Measurements from ENCODE around the gene PIPOX. TPM values are rescaled to one million over a fixed set of nuclear protein-coding genes. Genes with fewer than 3 reads are reported as not detected.
A peak's percentile ranks its signal among the peaks of the same experiment; 100 is the strongest.

The PIPOX gene
- total and polyA plus RNA-seq, 9 of the 15 experiments (the other 6 are each of a cell fraction or from before 2014, with no cell fraction given) = 0.15 to 2.2 (median 0.58) TPM; not detected in 2

GRCh38 chr17:29066047-29066446 lies 23.1 kb downstream of the PIPOX start:
- 5% methylated on average over 4 of the region's 7 CpGs for WGBS (ENCODE audit: insufficient coverage, low coverage, missing lambda C conversion rate)
- no TSS peak for BruUV-seq (replicated peaks)
- no peaks in the 10 kb centered on the region for H3K79me2 ChIP-seq (ENCODE audit: control insufficient read depth, insufficient read depth, low read length)
- in situ Hi-C loops (cut with MboI) (no loop called here), intact Hi-C loops (cut with micrococcal nuclease) (loop anchor here (5.0 kb wide), 1 partner anchor 44 kb away; no protein-coding TSS in a partner anchor)
- no peak overlapping the region for H2AFZ ChIP-seq (ENCODE audit: low read depth, low read length)
- no peak for FAIRE-seq
- H3K4me1 ChIP-seq (replicated peaks in 1 of 2; ENCODE audit: control insufficient read depth in 2 of 2, insufficient read depth in 2 of 2, low read length in 2 of 2) = peaks cover 5 to 6% of the 10 kb centered on the region in 2 experiments; a peak in 2 of 5 replicates
- TF ChIP-seq CBFA2T3 (IDR thresholded peaks at IDR 0.05) (peak; percentile 13; the same call in 1 of the 2 replicates), YBX1 (IDR thresholded peaks at IDR 0.05) (no peak), MXD1 (CRISPR knock-in tag; IDR thresholded peaks at IDR 0.05; ENCODE audit: borderline replicate concordance, poor library complexity, severe bottlenecking) (no peak), SAP30 (IDR thresholded peaks at IDR 0.05; ENCODE audit: borderline replicate concordance, insufficient read depth, low read depth, low read length, poor library complexity, severe bottlenecking) (no peak), KDM1A (IDR thresholded peaks at IDR 0.05) (peak; percentile 28 to 64; a peak in 3 of 4 replicates), PRPF4 (IDR thresholded peaks at IDR 0.05; ENCODE audit: insufficient read depth, low read depth, low read length, poor library complexity, severe bottlenecking) (no peak)
- no peak overlapping the region for H3K4me2 ChIP-seq (ENCODE audit: insufficient read depth, low read length)
- H4K20me1 ChIP-seq (replicated peaks; ENCODE audit: control insufficient read depth, insufficient read depth, low read length) = no peaks in the 10 kb centered on the region
- POLR2A ChIA-PET = no interaction called here
- no peaks in the 10 kb centered on the region for H3K36me3 ChIP-seq (ENCODE audit: control insufficient read depth, insufficient read depth, low read length)
- no peak overlapping the region for H3K9ac ChIP-seq (ENCODE audit: insufficient read depth in 1 of 2, low read depth in 2 of 2, low read length in 2 of 2)
- CTCF ChIA-PET (ENCODE audit: low intra/inter-chr PET ratio) = no interaction called here
- peaks cover 3 to 9% of the 10 kb centered on the region in 2 experiments; a peak in 3 of 5 replicates for H3K27me3 ChIP-seq (ENCODE audit: control insufficient read depth in 2 of 2, insufficient read depth in 2 of 2, low read length in 2 of 2)
- no peak for ATAC-seq
- H3K9me1 ChIP-seq (ENCODE audit: control insufficient read depth, insufficient read depth, low read length) = no peaks in the 10 kb centered on the region
- H3K9me3 ChIP-seq (replicated peaks; ENCODE audit: control insufficient read depth, insufficient read depth, low read depth, low read length) = no peaks in the 10 kb centered on the region
- DNase-seq (ENCODE audit: extremely low read depth in 1 of 4, low spot score in 3 of 4) = no peak
- H3K4me3 ChIP-seq = no peak overlapping the region
- H3K27ac ChIP-seq (ENCODE audit: extremely low read depth, low read depth, low read length) = no peak overlapping the region

Measured in K562 (cell line).